Endothelial cell (in vitro differentiated cells): Measurements from ENCODE around the gene ZNF423. TPM values are rescaled to one million over a fixed set of nuclear protein-coding genes. Genes with fewer than 3 reads are reported as not detected.

ENCODE experiments used
- DNase-seq: peaks from one replicate; pipeline ENCODE4 v3.0.0; 2021; ENCODE audit warnings: low spot score
- H3K27ac Mint-ChIP-seq: one replicate; pipeline ENCODE4 v1.8.0; 2021; ENCODE audit warnings: mixed read lengths, inconsistent platforms; ENCODE audit not compliant: unreplicated experiment
- H3K27me3 Mint-ChIP-seq: one replicate; pipeline ENCODE4 v1.8.0; 2021; ENCODE audit warnings: mild to moderate bottlenecking, moderate library complexity, mixed read lengths, inconsistent platforms; ENCODE audit not compliant: unreplicated experiment
- H3K36me3 Mint-ChIP-seq: one replicate; pipeline ENCODE4 v1.8.0; 2021; ENCODE audit warnings: mild to moderate bottlenecking, low read depth, mixed read lengths, inconsistent platforms; ENCODE audit not compliant: unreplicated experiment
- H3K4me1 Mint-ChIP-seq: one replicate; pipeline ENCODE4 v1.8.0; 2021; ENCODE audit warnings: mild to moderate bottlenecking, mixed read lengths, inconsistent platforms; ENCODE audit not compliant: unreplicated experiment
- H3K4me3 Mint-ChIP-seq: one replicate; pipeline ENCODE4 v1.8.0; 2021; ENCODE audit warnings: mild to moderate bottlenecking, mixed read lengths, inconsistent platforms; ENCODE audit not compliant: unreplicated experiment
- H3K9me3 Mint-ChIP-seq: one replicate; pipeline ENCODE4 v1.8.0; 2021; ENCODE audit warnings: mixed read lengths, inconsistent platforms; ENCODE audit not compliant: unreplicated experiment
- CTCF ChIP-seq: fragments of 200-600 bp; sonication (generic); IDR thresholded peaks from one replicate; pipeline ENCODE4 v1.5.0; 2021; ENCODE audit warnings: antibody characterized with exemption; ENCODE audit not compliant: unreplicated experiment
- total RNA-seq: library from RNA; stranded (reverse); fragmentation: NEBNext Ultra II Directional; extraction: Animal tissue kit (Norgen Biotek cat#: 25700); gene quantifications from one replicate; pipeline ENCODE4 v1.2.1, GENCODE V29; 2021; ENCODE audit not compliant: unreplicated experiment

The ZNF423 gene
- total RNA-seq, 1 donor from 2014 or later, result 44.8 TPM

- H3K27ac Mint-ChIP-seq, result no peak overlapping the region
- peaks cover 2% of the 10 kb centered on the region for H3K27me3 Mint-ChIP-seq
- no peaks in the 10 kb centered on the region for H3K36me3 Mint-ChIP-seq
- peaks cover 14% of the 10 kb centered on the region for H3K4me1 Mint-ChIP-seq
- H3K4me3 Mint-ChIP-seq, result no peak overlapping the region
- no peaks in the 10 kb centered on the region for H3K9me3 Mint-ChIP-seq
- DNase-seq, result no peak
- no peak for TF ChIP-seq CTCF
Measured at GRCh38 chr16:49532873-49533272, 323.0 kb downstream of the ZNF423 start.

DNA sequence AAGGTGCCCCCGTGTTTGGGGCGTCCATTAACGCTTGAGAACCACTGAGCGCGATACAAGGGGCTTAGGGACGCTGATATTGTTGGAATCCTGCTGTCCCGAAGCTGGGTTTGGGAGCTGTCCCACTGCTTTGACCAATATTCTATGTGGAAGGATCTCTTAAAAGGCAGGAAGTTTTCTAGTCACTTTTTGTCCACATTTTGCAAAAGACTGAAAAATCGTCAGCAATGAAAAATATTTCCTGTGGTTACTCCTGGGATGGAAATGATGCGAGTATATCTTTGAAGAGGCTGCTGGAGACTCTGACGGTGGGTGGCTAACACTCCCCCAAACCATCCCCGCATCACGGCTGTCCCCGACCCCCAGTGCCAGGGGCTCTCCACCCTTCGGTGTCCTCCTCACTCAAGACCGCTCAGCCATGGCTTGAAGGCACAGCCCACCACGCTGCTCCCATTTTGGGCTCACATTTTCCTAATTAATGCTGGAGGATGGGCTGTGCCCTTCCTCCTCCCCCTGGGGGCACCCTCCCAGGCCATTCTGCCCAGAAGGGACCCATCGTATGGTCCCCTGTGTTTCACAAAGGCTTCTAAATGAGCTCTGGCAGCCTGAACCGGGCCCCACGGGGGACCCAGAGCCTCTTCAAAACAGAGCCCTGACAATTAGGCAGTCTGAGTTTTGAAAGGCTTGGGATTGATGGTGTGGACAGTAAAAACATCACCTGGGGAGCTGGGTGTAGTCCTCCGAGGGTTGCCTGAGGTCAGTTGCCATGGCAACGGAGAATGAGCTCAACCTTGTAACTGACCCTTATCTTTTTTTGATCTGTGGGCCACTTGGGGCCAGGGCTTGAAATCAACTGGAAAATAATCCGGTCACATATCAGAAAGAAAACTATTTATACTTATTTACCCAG, 323.7 kb downstream of the ZNF423 start:
- Mint-ChIP-seq H3K9me3 (no peaks in the 10 kb centered on the region), H3K4me3 (no peak overlapping the region), H3K27ac (no peak overlapping the region), H3K36me3 (no peaks in the 10 kb centered on the region), H3K27me3 (peaks cover 2% of the 10 kb centered on the region), H3K4me1 (peaks cover 14% of the 10 kb centered on the region)
- no peak for TF ChIP-seq CTCF
- DNase-seq, result no peak

DNA sequence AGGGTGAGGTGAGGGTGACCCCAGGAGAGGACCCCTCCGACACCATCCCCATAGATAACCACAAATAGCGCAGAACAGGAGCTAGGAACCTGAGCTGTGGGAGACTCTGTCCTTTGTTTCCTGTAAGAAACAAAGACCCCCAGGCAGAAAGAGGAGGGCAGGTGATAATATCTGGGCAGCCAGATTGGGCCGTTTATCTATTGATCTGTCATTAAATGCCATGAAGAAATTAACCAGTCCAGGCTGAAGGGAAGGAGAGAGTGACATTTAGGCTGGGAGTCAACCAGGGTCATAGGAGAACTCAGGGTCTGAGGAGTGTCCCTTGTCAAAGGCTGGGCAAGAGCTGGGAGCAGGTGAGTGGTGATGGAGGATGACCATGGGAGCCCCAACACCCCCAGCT, 324.5 kb downstream of the ZNF423 start:
- peaks cover 14% of the 10 kb centered on the region for H3K4me1 Mint-ChIP-seq

DNA sequence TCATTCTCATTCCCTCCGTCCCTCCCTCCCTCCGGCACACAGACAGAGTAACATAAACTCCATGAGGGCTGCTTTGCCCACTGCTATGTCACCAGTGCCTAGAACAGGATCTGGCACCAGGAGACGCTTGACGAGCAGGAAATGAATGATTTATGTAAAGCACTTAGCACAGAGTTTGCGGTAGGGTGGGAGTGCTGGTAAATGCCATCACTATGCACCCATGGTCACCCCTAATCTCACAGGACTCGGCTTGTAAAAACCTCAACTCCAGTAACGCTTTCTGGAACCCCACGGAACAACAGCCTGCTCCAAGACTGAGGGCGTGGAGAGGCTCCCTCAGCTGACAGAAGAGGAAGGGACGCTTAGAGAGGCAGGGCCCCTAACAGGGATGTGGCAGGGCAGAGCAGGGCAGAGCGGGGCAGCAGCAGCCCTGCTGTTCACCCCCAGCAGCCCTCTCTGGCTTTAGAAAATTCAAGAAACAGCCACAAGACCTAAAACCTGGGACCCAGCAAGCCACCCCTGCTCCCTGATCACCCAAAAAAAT, 325.4 kb downstream of the ZNF423 start:
- no peak overlapping the region for H3K4me3 Mint-ChIP-seq
- peak overlapping the region; percentile 30 for H3K27ac Mint-ChIP-seq
- DNase-seq, result no peak
- H3K4me1 Mint-ChIP-seq, result peaks cover 14% of the 10 kb centered on the region
- no peak for TF ChIP-seq CTCF
- H3K27me3 Mint-ChIP-seq, result peaks cover 5% of the 10 kb centered on the region
- H3K36me3 Mint-ChIP-seq, result no peaks in the 10 kb centered on the region
- H3K9me3 Mint-ChIP-seq, result no peaks in the 10 kb centered on the region

More for the DNA sequence above, 324.5 kb downstream of the ZNF423 start:
- Mint-ChIP-seq H3K27ac (no peak overlapping the region), H3K4me3 (no peak overlapping the region), H3K9me3 (no peaks in the 10 kb centered on the region), H3K27me3 (peaks cover 2% of the 10 kb centered on the region), H3K36me3 (no peaks in the 10 kb centered on the region)
- TF ChIP-seq CTCF, result no peak
- no peak for DNase-seq

DNA sequence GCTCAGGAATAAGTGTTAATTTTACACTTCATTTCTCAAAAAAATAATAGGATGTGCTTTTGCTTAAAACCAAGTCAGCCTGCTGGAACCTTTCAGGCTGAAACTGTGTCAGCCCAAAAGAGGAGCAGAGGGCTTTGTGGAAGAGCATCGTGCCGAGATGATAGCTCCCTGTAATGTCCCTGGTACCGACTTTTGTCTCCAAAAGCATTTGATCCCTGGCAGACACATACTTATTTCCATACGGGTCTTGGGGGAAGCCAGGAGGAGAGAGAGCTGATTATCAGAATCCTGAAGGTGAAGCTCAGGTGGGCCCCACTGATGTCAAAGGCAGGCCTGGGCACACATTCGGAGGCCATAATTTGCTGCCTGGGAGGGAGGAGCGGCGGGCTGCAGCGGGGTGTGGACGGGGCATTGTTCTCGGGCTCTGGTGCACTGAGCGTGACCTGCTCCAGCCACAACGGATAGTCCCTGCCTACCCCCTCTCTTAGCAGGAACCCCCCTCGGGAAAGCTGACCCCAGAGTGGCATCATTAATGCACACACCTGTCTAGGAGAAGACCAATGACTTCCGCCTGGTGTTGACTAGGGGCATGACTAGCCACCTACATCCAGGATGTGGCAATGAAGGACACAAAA, 326.4 kb downstream of the ZNF423 start:
- H3K36me3 Mint-ChIP-seq, result no peaks in the 10 kb centered on the region
- peaks cover 5% of the 10 kb centered on the region for H3K27me3 Mint-ChIP-seq
- H3K4me1 Mint-ChIP-seq, result peaks cover 14% of the 10 kb centered on the region
- H3K9me3 Mint-ChIP-seq, result no peaks in the 10 kb centered on the region
- H3K27ac Mint-ChIP-seq, result no peak overlapping the region
- H3K4me3 Mint-ChIP-seq, result no peak overlapping the region
- no peak for TF ChIP-seq CTCF
- DNase-seq, result no peak
